A673 (cell line): ENCODE data around the gene GMDS. TPM values are rescaled to one million over a fixed set of nuclear protein-coding genes. Genes with fewer than 3 reads are reported as not detected.

Experiments
- BruUV-seq: library from RNA; stranded (reverse); fragments of 400-500 nt; replicated peaks from 2 replicates; lab custom pipeline; 2021; lab: Mats Ljungman, UMichigan
- CTCF ChIA-PET: fragments of 300-600 bp; sonication (Branson Sonifier 250); formaldehyde crosslinking; loops from one replicate; lab custom pipeline; 2022; ENCODE audit warnings: antibody characterized with exemption; lab: Charles Lee
- POLR2A ChIA-PET: fragments of 300-600 bp; sonication (Branson Sonifier 250); formaldehyde crosslinking; loops from one replicate; lab custom pipeline; 2022; ENCODE audit warnings: antibody characterized with exemption; ENCODE audit not compliant: low non-redundant PET; lab: Charles Lee
- DNase-seq: peaks from one replicate; pipeline ENCODE4 v3.0.0-alpha.2; 2015; ENCODE audit warnings: low spot score
- H3K27ac ChIP-seq: fragments of 200-600 bp; sonication (generic); 2 replicates; pipeline ENCODE4 v1.5.1; 2016; ENCODE audit warnings: mixed run types, low read depth, mild to moderate bottlenecking, mixed read lengths, antibody characterized with exemption, low read length; ENCODE audit not compliant: poor library complexity, severe bottlenecking
- H3K27me3 ChIP-seq: fragments of 200-600 bp; sonication (generic); replicated peaks from 2 replicates; pipeline ENCODE4 v1.6.1; 2017; ENCODE audit warnings: mixed run types, low read depth, mild to moderate bottlenecking, mixed read lengths, antibody characterized with exemption, low read length; ENCODE audit not compliant: insufficient read depth, poor library complexity
- H3K36me3 ChIP-seq: fragments of 200-600 bp; sonication (generic); 2 replicates; pipeline ENCODE4 v1.6.1; 2016; ENCODE audit warnings: mixed run types, mild to moderate bottlenecking, mixed read lengths, antibody characterized with exemption, low read length; ENCODE audit not compliant: insufficient read depth, poor library complexity, severe bottlenecking
- H3K4me1 ChIP-seq: fragments of 200-600 bp; sonication (generic); 2 replicates; pipeline ENCODE4 v1.6.1; 2017; ENCODE audit warnings: mixed run types, mild to moderate bottlenecking, mixed read lengths, antibody characterized with exemption, low read length; ENCODE audit not compliant: insufficient read depth, poor library complexity, severe bottlenecking
- H3K4me3 ChIP-seq: fragments of 200-600 bp; sonication (generic); 2 replicates; pipeline ENCODE4 v1.5.1; 2016; ENCODE audit warnings: low read depth, mixed run types, mild to moderate bottlenecking, mixed read lengths, low read length; ENCODE audit not compliant: poor library complexity, severe bottlenecking
- H3K9me3 ChIP-seq: fragments of 200-600 bp; sonication (generic); 2 replicates; pipeline ENCODE4 v1.6.1; 2016; ENCODE audit warnings: mixed run types, low read depth, mild to moderate bottlenecking, mixed read lengths, antibody characterized with exemption, low read length; ENCODE audit not compliant: poor library complexity, severe bottlenecking
- EZH2 ChIP-seq: fragments of 200-600 bp; sonication (generic); IDR thresholded peaks from 2 replicates; pipeline ENCODE4 v1.6.1; 2017; ENCODE audit warnings: borderline replicate concordance, low read depth, mild to moderate bottlenecking, mixed read lengths, antibody characterized with exemption, low read length; ENCODE audit not compliant: poor library complexity, severe bottlenecking
- intact Hi-C: fragments of 100-400 bp; cut with micrococcal nuclease; formaldehyde crosslinking; loops from one replicate; pipeline ENCODE4 v1.10.0; 2022; ENCODE audit not compliant: unreplicated experiment
- total RNA-seq: library from RNA; stranded (reverse); gene quantifications from 2 replicates; pipeline ENCODE4 v1.2.3, GENCODE V29; 2021
- TF ChIP-seq, protein P1 (sequence below): fragments of 300-800, 200-600 bp; sonication (generic); conservative IDR thresholded peaks from 2 replicates; pipeline ENCODE4 v1.5.1; 2017; ENCODE audit warnings: low read depth, mild to moderate bottlenecking, antibody characterized with exemption, low read length, moderate library complexity, mixed read lengths

The GMDS gene
- total RNA-seq, 1 experiment from 2014 or later: 15.2 TPM

DNA sequence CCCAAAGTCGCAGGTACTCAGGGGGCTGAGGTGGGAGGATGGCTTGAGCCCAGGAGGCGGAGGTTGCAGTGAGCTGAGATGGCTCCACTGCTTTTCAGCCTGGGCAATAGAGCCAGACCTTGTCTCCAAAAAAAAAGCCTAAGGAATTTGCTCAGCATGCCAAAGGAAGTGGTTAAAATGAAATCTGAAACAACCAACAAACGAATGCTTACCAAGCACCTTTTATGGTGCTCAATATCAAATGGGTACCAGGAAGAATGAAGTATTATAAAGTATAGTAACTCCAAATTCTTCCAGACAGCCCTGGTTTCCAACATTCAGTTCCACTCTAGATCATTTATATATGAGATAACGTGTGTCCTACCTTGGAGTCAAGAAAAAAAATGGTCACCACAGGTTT lies 14.0 kb downstream of the GMDS start:
- ChIA-PET CTCF (no interaction called here), POLR2A (no interaction called here)
- Histone ChIP-seq H3K27me3 (no peaks in the 10 kb centered on the region), H3K9me3 (no peaks in the 10 kb centered on the region), H3K4me1 (no peaks in the 10 kb centered on the region), H3K27ac (no peak overlapping the region), H3K4me3 (no peak overlapping the region), H3K36me3 (no peaks in the 10 kb centered on the region)
- BruUV-seq: no TSS peak
- no peak for DNase-seq
- no peak for TF ChIP-seq EZH2
- TF ChIP-seq, protein P1, sequence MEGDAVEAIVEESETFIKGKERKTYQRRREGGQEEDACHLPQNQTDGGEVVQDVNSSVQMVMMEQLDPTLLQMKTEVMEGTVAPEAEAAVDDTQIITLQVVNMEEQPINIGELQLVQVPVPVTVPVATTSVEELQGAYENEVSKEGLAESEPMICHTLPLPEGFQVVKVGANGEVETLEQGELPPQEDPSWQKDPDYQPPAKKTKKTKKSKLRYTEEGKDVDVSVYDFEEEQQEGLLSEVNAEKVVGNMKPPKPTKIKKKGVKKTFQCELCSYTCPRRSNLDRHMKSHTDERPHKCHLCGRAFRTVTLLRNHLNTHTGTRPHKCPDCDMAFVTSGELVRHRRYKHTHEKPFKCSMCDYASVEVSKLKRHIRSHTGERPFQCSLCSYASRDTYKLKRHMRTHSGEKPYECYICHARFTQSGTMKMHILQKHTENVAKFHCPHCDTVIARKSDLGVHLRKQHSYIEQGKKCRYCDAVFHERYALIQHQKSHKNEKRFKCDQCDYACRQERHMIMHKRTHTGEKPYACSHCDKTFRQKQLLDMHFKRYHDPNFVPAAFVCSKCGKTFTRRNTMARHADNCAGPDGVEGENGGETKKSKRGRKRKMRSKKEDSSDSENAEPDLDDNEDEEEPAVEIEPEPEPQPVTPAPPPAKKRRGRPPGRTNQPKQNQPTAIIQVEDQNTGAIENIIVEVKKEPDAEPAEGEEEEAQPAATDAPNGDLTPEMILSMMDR: no peak
- intact Hi-C loops: no loop called here

DNA sequence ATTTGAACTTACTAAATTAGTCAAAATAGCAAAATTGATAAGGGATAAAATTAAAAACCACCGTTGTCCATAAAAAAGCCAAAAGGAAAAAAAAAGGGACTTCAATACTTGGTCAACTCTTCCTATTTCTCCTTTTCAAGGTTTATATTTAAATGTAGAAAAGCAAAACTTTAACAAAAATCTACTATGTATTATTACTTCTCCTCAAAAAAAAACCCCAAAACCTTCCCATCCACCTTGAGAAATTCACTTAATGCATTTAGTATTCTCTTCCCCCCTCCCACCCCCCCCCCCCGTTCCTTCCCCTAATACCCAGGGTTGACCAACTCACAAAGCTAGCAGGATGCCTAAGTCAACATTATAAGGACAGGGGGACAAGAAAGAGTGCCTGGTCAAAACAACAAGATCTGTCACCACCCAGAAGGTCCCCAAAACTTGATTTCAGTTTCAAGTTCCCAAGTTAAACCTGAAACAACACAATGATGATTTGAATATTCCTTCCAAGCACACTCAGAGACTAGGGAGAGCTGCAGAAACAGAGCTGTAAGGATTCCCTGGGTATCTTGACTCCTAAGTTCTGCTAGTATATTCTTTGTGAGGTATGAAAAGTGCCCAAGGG lies 14.6 kb downstream of the GMDS start:
- no TSS peak for BruUV-seq
- intact Hi-C loops: no loop called here
- Histone ChIP-seq H3K27ac (no peak overlapping the region), H3K4me3 (no peak overlapping the region), H3K9me3 (no peaks in the 10 kb centered on the region), H3K4me1 (no peaks in the 10 kb centered on the region), H3K27me3 (no peaks in the 10 kb centered on the region), H3K36me3 (no peaks in the 10 kb centered on the region)
- TF ChIP-seq, protein P1: no peak
- TF ChIP-seq EZH2: no peak
- no peak for DNase-seq
- ChIA-PET POLR2A (no interaction called here), CTCF (no interaction called here)

DNA sequence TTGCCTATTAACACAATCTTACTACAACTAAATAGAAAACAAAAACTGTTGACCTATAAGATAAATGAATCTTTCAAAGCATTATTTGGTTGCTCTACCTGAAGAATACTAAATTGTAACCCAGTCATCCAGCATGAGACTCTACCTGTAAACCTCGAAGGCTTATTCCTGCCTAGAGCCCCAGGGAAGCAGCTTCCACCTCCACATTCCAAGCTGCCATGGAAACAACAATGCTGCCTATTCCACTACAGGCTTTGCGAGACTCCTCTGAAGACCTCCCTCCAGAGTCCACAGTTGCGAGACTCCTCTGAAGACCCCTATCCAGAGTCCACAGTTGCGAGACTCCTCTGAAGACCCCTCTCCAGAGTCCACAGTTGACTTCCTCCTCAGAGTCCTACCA lies 15.7 kb downstream of the GMDS start:
- Histone ChIP-seq H3K27me3 (no peaks in the 10 kb centered on the region), H3K27ac (no peak overlapping the region), H3K9me3 (no peaks in the 10 kb centered on the region), H3K36me3 (no peaks in the 10 kb centered on the region), H3K4me3 (no peak overlapping the region), H3K4me1 (no peaks in the 10 kb centered on the region)
- ChIA-PET POLR2A (no interaction called here), CTCF (no interaction called here)
- no TSS peak for BruUV-seq
- TF ChIP-seq, protein P1: no peak
- no peak for TF ChIP-seq EZH2
- no peak for DNase-seq
- intact Hi-C loops: no loop called here
